Central memory CD8-positive, alpha-beta T cell (primary cell): ENCODE measurements around the gene KRTCAP2.
"Not testable (repeated sequence)": the region's sequence is repeated elsewhere in the genome, so short reads cannot be mapped to it uniquely, and the experiment has no call there.

Experiments used
- ATAC-seq: fragments of 150-1000 bp; cut with Tn5 transposase; replicated peaks from 2 replicates; pipeline ENCODE4 v1.10.0; 2022; ENCODE audit warnings: mild to moderate bottlenecking, moderate FRiP score, moderate number of reproducible peaks; ENCODE audit not compliant: poor library complexity, severe bottlenecking; ENCODE audit errors: extremely low read depth
- DNase-seq, 2 donors: peaks; one replicate each; pipeline ENCODE4 v3.0.0; 2021; ENCODE audit warnings: low spot score in 2 of 2
- H3K27ac Mint-ChIP-seq: one replicate; pipeline ENCODE4 v1.8.0; 2022; ENCODE audit warnings: low read depth, mild to moderate bottlenecking, moderate library complexity, mixed read lengths
- H3K27me3 Mint-ChIP-seq: one replicate; pipeline ENCODE4 v1.8.0; 2022; ENCODE audit warnings: mixed read lengths
- H3K36me3 Mint-ChIP-seq: one replicate; pipeline ENCODE4 v1.8.0; 2022; ENCODE audit warnings: mild to moderate bottlenecking, moderate library complexity, mixed read lengths; ENCODE audit not compliant: insufficient read depth
- H3K4me1 Mint-ChIP-seq: one replicate; pipeline ENCODE4 v1.8.0; 2022; ENCODE audit warnings: mixed read lengths
- H3K4me3 Mint-ChIP-seq: one replicate; pipeline ENCODE4 v1.8.0; 2022; ENCODE audit warnings: mild to moderate bottlenecking, moderate library complexity, mixed read lengths
- H3K9me3 Mint-ChIP-seq: one replicate; pipeline ENCODE4 v1.8.0; 2022; ENCODE audit warnings: mixed read lengths

KRTCAP2 gene

GRCh38 chr1:155196103-155196892 lies 23.2 kb upstream of the KRTCAP2 start:
- no peak overlapping the region for H3K27ac Mint-ChIP-seq
- peaks cover 10% of the 10 kb centered on the region for H3K36me3 Mint-ChIP-seq
- DNase-seq (no peak), ATAC-seq (no peak)
- H3K4me1 Mint-ChIP-seq, result peaks cover 34% of the 10 kb centered on the region
- H3K27me3 Mint-ChIP-seq, result no peaks in the 10 kb centered on the region
- no peaks in the 10 kb centered on the region for H3K9me3 Mint-ChIP-seq
- H3K4me3 Mint-ChIP-seq, result peak overlapping the region; percentile 94

- ATAC-seq, result no peak
- Mint-ChIP-seq H3K27me3 (no peaks in the 10 kb centered on the region), H3K36me3 (peaks cover 10% of the 10 kb centered on the region), H3K9me3 (no peaks in the 10 kb centered on the region), H3K4me3 (peak overlapping the region; percentile 94), H3K27ac (peak overlapping the region; percentile 95), H3K4me1 (peaks cover 34% of the 10 kb centered on the region)
- no peak for DNase-seq
Observed at GRCh38 chr1:155195201-155196102, 22.3 kb upstream of the KRTCAP2 start.

GRCh38 chr1:155193991-155194240 lies 20.8 kb upstream of the KRTCAP2 start:
- H3K36me3 Mint-ChIP-seq, ATAC-seq, H3K9me3 Mint-ChIP-seq, DNase-seq, H3K27me3 Mint-ChIP-seq: not testable (repeated sequence)
- Mint-ChIP-seq H3K27ac (peak overlapping the region; percentile 95), H3K4me3 (peak overlapping the region; percentile 94), H3K4me1 (peaks cover 34% of the 10 kb centered on the region)

DNA sequence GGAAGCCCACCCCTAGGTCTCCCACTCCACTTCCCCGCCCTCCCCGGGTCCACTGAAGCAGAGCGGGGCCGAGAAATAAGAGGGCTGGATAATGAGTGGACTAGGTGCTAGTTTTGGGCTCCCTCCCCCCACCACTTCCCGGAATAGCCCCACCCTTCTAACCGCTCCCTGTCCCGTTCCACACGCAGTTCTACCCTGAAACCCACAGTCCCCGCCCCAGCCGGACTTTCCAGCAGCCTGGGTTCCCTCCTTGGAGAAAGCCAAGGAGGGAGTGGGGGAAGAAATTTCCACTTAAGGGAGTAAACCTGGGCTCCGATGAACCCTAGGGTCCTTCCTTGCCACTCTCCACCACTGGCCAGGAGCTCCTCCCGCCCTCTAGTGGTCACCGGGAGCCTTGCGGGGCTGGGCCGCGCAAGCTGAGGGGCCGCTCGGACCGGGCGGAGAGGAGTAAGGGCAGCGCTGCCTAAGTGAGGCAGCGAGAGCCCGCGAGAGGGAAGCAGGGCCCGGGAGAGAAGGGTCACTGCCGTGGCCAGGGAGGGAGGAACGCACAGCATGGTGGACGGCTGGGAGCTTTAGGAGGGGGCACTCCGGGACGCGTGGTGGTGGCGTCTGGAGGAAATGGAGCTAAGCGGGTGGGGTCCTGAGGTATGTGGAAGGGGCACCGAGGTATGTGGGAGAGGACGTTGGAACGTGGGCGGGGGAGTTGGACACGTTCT lies 20.3 kb upstream of the KRTCAP2 start:
- H3K27me3 Mint-ChIP-seq, result no peaks in the 10 kb centered on the region
- peak; percentile 22 for ATAC-seq
- peaks cover 10% of the 10 kb centered on the region for H3K36me3 Mint-ChIP-seq
- H3K4me1 Mint-ChIP-seq, result peaks cover 35% of the 10 kb centered on the region
- peak overlapping the region; percentile 94 for H3K4me3 Mint-ChIP-seq
- peak overlapping the region; percentile 95 for H3K27ac Mint-ChIP-seq
- DNase-seq, result peak; percentile 38 to 62
- no peaks in the 10 kb centered on the region for H3K9me3 Mint-ChIP-seq

- Mint-ChIP-seq H3K4me1 (peaks cover 42% of the 10 kb centered on the region), H3K4me3 (peak overlapping the region; percentile 94), H3K36me3 (peaks cover 10% of the 10 kb centered on the region), H3K27me3 (no peaks in the 10 kb centered on the region), H3K9me3 (no peaks in the 10 kb centered on the region), H3K27ac (peak overlapping the region; percentile 95)
- ATAC-seq, result no peak
- DNase-seq, result no peak
Observed at GRCh38 chr1:155192346-155193274, 19.5 kb upstream of the KRTCAP2 start.

- H3K27me3 Mint-ChIP-seq, result no peaks in the 10 kb centered on the region
- H3K27ac Mint-ChIP-seq, result peak overlapping the region; percentile 26
- DNase-seq, result no peak
- no peak for ATAC-seq
- H3K4me1 Mint-ChIP-seq, result peaks cover 42% of the 10 kb centered on the region
- H3K9me3 Mint-ChIP-seq, result no peaks in the 10 kb centered on the region
- H3K4me3 Mint-ChIP-seq, result peak overlapping the region; percentile 94
- peaks cover 10% of the 10 kb centered on the region for H3K36me3 Mint-ChIP-seq
Observed at GRCh38 chr1:155191904-155192303, 18.8 kb upstream of the KRTCAP2 start.

GRCh38 chr1:155189926-155190325 lies 16.8 kb upstream of the KRTCAP2 start:
- ATAC-seq, H3K27ac Mint-ChIP-seq, H3K9me3 Mint-ChIP-seq, H3K27me3 Mint-ChIP-seq, H3K36me3 Mint-ChIP-seq, DNase-seq, H3K4me3 Mint-ChIP-seq: not testable (repeated sequence)
- peaks cover 40% of the 10 kb centered on the region for H3K4me1 Mint-ChIP-seq

GRCh38 chr1:155188268-155188667 lies 15.2 kb upstream of the KRTCAP2 start:
- Mint-ChIP-seq H3K27ac (no peak overlapping the region), H3K4me1 (peaks cover 24% of the 10 kb centered on the region), H3K9me3 (no peaks in the 10 kb centered on the region), H3K4me3 (peak overlapping the region; percentile 45), H3K27me3 (no peaks in the 10 kb centered on the region), H3K36me3 (peaks cover 4% of the 10 kb centered on the region)
- ATAC-seq (no peak), DNase-seq (no peak)

DNA sequence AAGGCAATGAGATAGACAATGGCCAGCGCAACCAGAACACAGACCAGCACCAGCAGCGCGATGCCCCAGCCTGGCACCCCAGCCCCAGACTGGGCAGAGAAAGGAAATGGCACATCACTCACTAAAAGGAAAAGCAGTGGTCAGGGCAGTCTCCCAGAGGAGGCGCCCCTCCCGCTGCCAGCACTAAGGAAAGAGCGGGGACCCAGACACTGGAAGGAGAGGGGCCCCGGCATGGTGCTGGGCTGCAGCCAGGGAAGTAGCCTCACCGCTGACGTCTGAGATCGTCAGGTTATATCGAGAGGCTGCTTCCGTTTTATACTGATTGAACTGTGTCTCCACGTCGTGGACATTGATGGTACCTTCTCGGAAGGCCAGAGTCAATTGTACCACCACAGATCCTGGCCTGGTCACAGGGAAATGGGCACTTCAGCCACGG lies 14.4 kb upstream of the KRTCAP2 start:
- Mint-ChIP-seq H3K9me3 (no peaks in the 10 kb centered on the region), H3K27ac (no peak overlapping the region), H3K27me3 (no peaks in the 10 kb centered on the region), H3K36me3 (peaks cover 7% of the 10 kb centered on the region), H3K4me3 (no peak overlapping the region), H3K4me1 (peaks cover 19% of the 10 kb centered on the region)
- ATAC-seq (no peak), DNase-seq (no peak)

GRCh38 chr1:155186794-155187455 lies 13.8 kb upstream of the KRTCAP2 start:
- H3K9me3 Mint-ChIP-seq, result no peaks in the 10 kb centered on the region
- ATAC-seq, result no peak
- H3K27ac Mint-ChIP-seq, result no peak overlapping the region
- no peak overlapping the region for H3K4me3 Mint-ChIP-seq
- peaks cover 14% of the 10 kb centered on the region for H3K4me1 Mint-ChIP-seq
- DNase-seq, result no peak
- no peaks in the 10 kb centered on the region for H3K27me3 Mint-ChIP-seq
- H3K36me3 Mint-ChIP-seq, result peaks cover 7% of the 10 kb centered on the region

DNA sequence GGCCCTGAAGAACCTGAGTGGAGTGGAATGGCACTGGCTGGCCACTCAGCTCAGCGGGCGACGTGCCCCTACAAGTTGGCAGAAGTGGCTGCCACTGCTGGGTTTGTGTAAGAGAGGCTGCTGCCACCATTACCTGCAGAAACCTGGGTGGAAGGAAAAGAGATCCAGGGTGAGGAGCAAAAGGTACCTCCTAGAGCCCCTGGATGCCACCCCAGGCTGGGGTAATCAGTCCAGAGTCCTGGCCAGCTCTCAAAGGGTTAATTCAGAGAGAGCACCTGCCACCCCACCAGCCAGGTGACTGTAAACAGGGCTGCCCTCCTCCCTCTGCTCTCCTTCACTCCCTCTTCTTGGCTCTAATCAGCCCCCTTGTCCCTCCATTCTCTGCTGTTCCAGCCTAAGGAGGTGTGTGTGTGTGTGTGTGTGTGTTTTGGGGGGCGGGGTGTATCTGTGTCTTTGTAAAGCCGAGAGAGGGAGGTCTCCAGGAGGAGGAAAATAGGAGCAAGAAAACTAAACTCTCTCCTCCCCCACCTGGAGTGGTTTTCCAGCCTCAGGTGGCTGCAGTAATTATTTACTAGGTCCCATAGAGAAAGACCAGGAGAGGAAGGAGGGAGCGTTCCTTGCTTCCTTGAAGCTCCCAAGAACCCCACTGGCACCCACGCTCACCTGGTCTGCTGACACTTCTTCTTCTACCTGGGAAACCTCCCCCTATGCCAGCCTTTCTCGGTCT lies 13.1 kb upstream of the KRTCAP2 start:
- Mint-ChIP-seq H3K27ac (no peak overlapping the region), H3K27me3 (no peaks in the 10 kb centered on the region), H3K36me3 (peaks cover 7% of the 10 kb centered on the region), H3K4me3 (no peak overlapping the region), H3K9me3 (no peaks in the 10 kb centered on the region), H3K4me1 (peaks cover 12% of the 10 kb centered on the region)
- no peak for DNase-seq
- no peak for ATAC-seq
